ENCODE results near the gene USP31. TPM values are rescaled to one million over a fixed set of nuclear protein-coding genes. Genes with fewer than 3 reads are reported as not detected.
"Not testable (repeated sequence)": the region's sequence is repeated elsewhere in the genome, so short reads cannot be mapped to it uniquely, and the experiment has no call there.

USP31 gene
- total RNA-seq, 1 donor: 6.2 TPM

GRCh38 chr16:23104032-23104955 is 45.0 kb downstream of the USP31 start:
- H2AFZ ChIP-seq (ENCODE audit: low read length): no peak overlapping the region
- H3K36me3 ChIP-seq (ENCODE audit: insufficient read depth, low read length): peaks cover 10% of the 10 kb centered on the region
- H3K4me2 ChIP-seq (ENCODE audit: insufficient read depth, low read length): no peak overlapping the region
- no peaks in the 10 kb centered on the region for H3K27me3 ChIP-seq (ENCODE audit: insufficient read depth, low read length)
- TF ChIP-seq, protein P1, sequence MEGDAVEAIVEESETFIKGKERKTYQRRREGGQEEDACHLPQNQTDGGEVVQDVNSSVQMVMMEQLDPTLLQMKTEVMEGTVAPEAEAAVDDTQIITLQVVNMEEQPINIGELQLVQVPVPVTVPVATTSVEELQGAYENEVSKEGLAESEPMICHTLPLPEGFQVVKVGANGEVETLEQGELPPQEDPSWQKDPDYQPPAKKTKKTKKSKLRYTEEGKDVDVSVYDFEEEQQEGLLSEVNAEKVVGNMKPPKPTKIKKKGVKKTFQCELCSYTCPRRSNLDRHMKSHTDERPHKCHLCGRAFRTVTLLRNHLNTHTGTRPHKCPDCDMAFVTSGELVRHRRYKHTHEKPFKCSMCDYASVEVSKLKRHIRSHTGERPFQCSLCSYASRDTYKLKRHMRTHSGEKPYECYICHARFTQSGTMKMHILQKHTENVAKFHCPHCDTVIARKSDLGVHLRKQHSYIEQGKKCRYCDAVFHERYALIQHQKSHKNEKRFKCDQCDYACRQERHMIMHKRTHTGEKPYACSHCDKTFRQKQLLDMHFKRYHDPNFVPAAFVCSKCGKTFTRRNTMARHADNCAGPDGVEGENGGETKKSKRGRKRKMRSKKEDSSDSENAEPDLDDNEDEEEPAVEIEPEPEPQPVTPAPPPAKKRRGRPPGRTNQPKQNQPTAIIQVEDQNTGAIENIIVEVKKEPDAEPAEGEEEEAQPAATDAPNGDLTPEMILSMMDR (IDR thresholded peaks at IDR 0.05; ENCODE audit: extremely low read depth, low read depth, low read length): no peak
- peaks cover 9% of the 10 kb centered on the region for H3K79me2 ChIP-seq (ENCODE audit: insufficient read depth, low read length)
- no peak overlapping the region for H3K4me3 ChIP-seq (ENCODE audit: insufficient read depth, low read length)
- no peak overlapping the region for H3K27ac ChIP-seq (ENCODE audit: low read depth, low read length)
- DNase-seq (ENCODE audit: insufficient read length, low spot score, missing footprints): no peak
- no peaks in the 10 kb centered on the region for H3K4me1 ChIP-seq (ENCODE audit: insufficient read depth, low read length)
- peaks cover 5% of the 10 kb centered on the region for H4K20me1 ChIP-seq (ENCODE audit: insufficient read depth, low read length)
- no peaks in the 10 kb centered on the region for H3K9me3 ChIP-seq (ENCODE audit: low read depth, low read length)

- peaks cover 4% of the 10 kb centered on the region for H3K79me2 ChIP-seq (ENCODE audit: insufficient read depth, low read length)
- TF ChIP-seq, protein P1 (IDR thresholded peaks at IDR 0.05; ENCODE audit: extremely low read depth, low read depth, low read length): no peak
Measured at GRCh38 chr16:23103603-23104002, 45.6 kb downstream of the USP31 start.

GRCh38 chr16:23101012-23101550 is 48.2 kb downstream of the USP31 start:
- TF ChIP-seq, protein P1 (IDR thresholded peaks at IDR 0.05; ENCODE audit: extremely low read depth, low read depth, low read length): no peak
- Histone ChIP-seq H3K4me1 (ENCODE audit: insufficient read depth, low read length) (no peaks in the 10 kb centered on the region), H3K27me3 (ENCODE audit: insufficient read depth, low read length) (no peaks in the 10 kb centered on the region), H3K4me3 (ENCODE audit: insufficient read depth, low read length) (no peak overlapping the region), H3K36me3 (ENCODE audit: insufficient read depth, low read length) (peaks cover 6% of the 10 kb centered on the region), H3K4me2 (ENCODE audit: insufficient read depth, low read length) (no peak overlapping the region), H2AFZ (ENCODE audit: low read length) (no peak overlapping the region), H3K27ac (ENCODE audit: low read depth, low read length) (no peak overlapping the region), H3K9me3 (ENCODE audit: low read depth, low read length) (no peaks in the 10 kb centered on the region), H4K20me1 (ENCODE audit: insufficient read depth, low read length) (no peaks in the 10 kb centered on the region), H3K79me2 (ENCODE audit: insufficient read depth, low read length) (no peaks in the 10 kb centered on the region)
- DNase-seq (ENCODE audit: insufficient read length, low spot score, missing footprints): no peak

More at GRCh38 chr16:23103603-23104002, 45.6 kb downstream of the USP31 start:
- H3K4me2 ChIP-seq (ENCODE audit: insufficient read depth, low read length): no peak overlapping the region
- no peaks in the 10 kb centered on the region for H3K27me3 ChIP-seq (ENCODE audit: insufficient read depth, low read length)
- no peak overlapping the region for H3K4me3 ChIP-seq (ENCODE audit: insufficient read depth, low read length)
- H2AFZ ChIP-seq (ENCODE audit: low read length): no peak overlapping the region
- no peaks in the 10 kb centered on the region for H3K9me3 ChIP-seq (ENCODE audit: low read depth, low read length)
- no peak overlapping the region for H3K27ac ChIP-seq (ENCODE audit: low read depth, low read length)
- no peaks in the 10 kb centered on the region for H3K4me1 ChIP-seq (ENCODE audit: insufficient read depth, low read length)
- peaks cover 10% of the 10 kb centered on the region for H3K36me3 ChIP-seq (ENCODE audit: insufficient read depth, low read length)
- no peaks in the 10 kb centered on the region for H4K20me1 ChIP-seq (ENCODE audit: insufficient read depth, low read length)
- DNase-seq (ENCODE audit: insufficient read length, low spot score, missing footprints): no peak

- H3K4me1 ChIP-seq (ENCODE audit: insufficient read depth, low read length); H2AFZ ChIP-seq (ENCODE audit: low read length); H3K36me3 ChIP-seq (ENCODE audit: insufficient read depth, low read length); H3K4me3 ChIP-seq (ENCODE audit: insufficient read depth, low read length); H3K27ac ChIP-seq (ENCODE audit: low read depth, low read length); H4K20me1 ChIP-seq (ENCODE audit: insufficient read depth, low read length); H3K9me3 ChIP-seq (ENCODE audit: low read depth, low read length); H3K4me2 ChIP-seq (ENCODE audit: insufficient read depth, low read length); DNase-seq (ENCODE audit: insufficient read length, low spot score, missing footprints); H3K27me3 ChIP-seq (ENCODE audit: insufficient read depth, low read length); H3K79me2 ChIP-seq (ENCODE audit: insufficient read depth, low read length): not testable (repeated sequence)
Measured at GRCh38 chr16:23096450-23096849, 52.8 kb downstream of the USP31 start.

DNA sequence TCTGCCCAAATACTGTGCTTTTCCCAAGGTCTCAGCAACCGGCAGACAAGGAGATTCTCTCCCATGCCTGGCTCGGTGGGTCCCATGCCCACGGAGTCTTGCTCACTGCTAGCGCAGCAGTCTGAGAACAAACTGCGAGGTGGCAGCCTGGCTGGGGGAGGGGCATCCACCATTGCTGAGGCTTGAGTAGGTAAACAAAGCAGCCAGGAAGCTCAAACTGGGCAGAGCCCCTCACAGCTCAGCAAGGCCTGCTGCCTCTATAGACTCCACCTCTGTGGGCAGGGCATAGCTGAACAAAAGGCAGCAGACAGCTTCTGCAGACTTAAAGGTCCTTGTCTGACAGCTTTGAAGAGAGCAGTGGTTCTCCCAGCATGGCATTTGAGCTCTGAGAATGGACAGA is 55.1 kb downstream of the USP31 start:
- not testable (repeated sequence) for H3K36me3 ChIP-seq (ENCODE audit: insufficient read depth, low read length); H3K4me3 ChIP-seq (ENCODE audit: insufficient read depth, low read length); H2AFZ ChIP-seq (ENCODE audit: low read length); H3K4me2 ChIP-seq (ENCODE audit: insufficient read depth, low read length); H3K27ac ChIP-seq (ENCODE audit: low read depth, low read length); H3K27me3 ChIP-seq (ENCODE audit: insufficient read depth, low read length); H4K20me1 ChIP-seq (ENCODE audit: insufficient read depth, low read length); H3K79me2 ChIP-seq (ENCODE audit: insufficient read depth, low read length); H3K4me1 ChIP-seq (ENCODE audit: insufficient read depth, low read length); DNase-seq (ENCODE audit: insufficient read length, low spot score, missing footprints); H3K9me3 ChIP-seq (ENCODE audit: low read depth, low read length)
